Thyroid gland (tissue), 4 donors: ENCODE data around the gene MYT1.

Experiments
- POLR2A ChIP-seq, 2 donors: fragments of 450-650 bp; IDR thresholded peaks; one replicate each; pipeline ENCODE4 v1.6.1; 2017; ENCODE audit warnings: antibody characterized with exemption in 2 of 2, mild to moderate bottlenecking in 2 of 2, moderate library complexity in 1 of 2
- TF ChIP-seq, protein P1 (sequence below), 6 experiments: fragments of 200-600 bp in 3 of 6; fragments of 450-650 bp in 3 of 6; sonication (generic) in 3 of 6; IDR thresholded peaks; one replicate each; pipeline ENCODE4 v1.5.1; 2016 to 2019; ENCODE audit warnings: antibody characterized with exemption in 6 of 6, mild to moderate bottlenecking in 2 of 6, inconsistent platforms in 1 of 6, moderate library complexity in 1 of 6

DNA sequence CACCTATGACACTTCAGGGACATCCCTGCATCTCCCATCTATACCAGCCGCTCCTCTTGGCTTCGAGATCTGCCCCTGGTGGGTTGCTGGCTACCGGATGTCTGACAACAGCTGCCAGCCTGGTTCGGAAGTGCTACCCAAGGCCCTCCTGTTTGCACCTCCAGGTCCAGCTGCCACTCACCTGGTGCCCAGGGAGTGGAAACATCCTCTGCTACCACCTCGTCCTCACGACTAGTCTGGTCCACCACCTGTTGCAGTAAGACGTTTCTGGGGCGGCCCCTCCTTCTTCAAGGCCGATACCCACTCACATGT lies 83.0 kb downstream of the MYT1 start:
- TF ChIP-seq, protein P1, sequence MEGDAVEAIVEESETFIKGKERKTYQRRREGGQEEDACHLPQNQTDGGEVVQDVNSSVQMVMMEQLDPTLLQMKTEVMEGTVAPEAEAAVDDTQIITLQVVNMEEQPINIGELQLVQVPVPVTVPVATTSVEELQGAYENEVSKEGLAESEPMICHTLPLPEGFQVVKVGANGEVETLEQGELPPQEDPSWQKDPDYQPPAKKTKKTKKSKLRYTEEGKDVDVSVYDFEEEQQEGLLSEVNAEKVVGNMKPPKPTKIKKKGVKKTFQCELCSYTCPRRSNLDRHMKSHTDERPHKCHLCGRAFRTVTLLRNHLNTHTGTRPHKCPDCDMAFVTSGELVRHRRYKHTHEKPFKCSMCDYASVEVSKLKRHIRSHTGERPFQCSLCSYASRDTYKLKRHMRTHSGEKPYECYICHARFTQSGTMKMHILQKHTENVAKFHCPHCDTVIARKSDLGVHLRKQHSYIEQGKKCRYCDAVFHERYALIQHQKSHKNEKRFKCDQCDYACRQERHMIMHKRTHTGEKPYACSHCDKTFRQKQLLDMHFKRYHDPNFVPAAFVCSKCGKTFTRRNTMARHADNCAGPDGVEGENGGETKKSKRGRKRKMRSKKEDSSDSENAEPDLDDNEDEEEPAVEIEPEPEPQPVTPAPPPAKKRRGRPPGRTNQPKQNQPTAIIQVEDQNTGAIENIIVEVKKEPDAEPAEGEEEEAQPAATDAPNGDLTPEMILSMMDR (IDR thresholded peaks at IDR 0.05): no peak
- no peak for TF ChIP-seq POLR2A (IDR thresholded peaks at IDR 0.05)
